HG03196 (cell line): ENCODE data around the gene NPC2.

Experiments
- ATAC-seq: cut with Tn5 transposase; IDR thresholded peaks from one replicate; pipeline ENCODE4 v1.9.1; 2021; ENCODE audit not compliant: unreplicated experiment

NPC2 gene

DNA sequence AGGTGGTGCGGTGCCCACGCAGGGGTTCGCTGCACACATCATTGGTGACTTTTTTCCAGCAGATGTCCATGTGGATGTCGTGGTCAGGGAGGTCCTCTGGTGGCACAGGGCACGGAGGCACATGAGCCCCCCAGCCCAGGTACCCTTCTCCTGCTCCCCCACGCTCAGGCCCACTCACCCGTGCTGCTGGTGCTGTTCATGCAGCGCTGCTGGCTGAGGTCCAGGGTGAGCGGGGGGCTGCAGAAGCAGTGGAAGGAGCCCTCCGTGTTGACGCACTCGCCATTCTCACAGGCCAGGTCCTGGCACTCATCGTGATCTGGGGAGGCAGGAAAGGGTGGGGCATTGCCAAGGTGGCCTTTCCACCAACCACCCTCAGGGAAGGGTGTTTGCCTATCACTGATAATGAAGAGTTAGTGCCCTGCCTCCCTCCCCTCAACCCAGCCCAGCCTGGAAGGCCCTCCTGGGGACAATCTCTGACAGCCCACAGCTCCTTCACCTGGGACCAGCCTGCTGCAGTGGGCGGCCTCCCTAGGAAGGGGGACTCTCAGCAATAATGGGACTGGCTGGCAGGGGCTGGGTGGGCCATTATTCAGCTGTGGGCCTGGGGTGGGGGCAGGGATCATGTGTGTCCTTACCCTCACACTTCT, 10.3 kb upstream of the NPC2 start:
- no peak for ATAC-seq

GRCh38 chr14:74502236-74503019, 9.3 kb upstream of the NPC2 start:
- ATAC-seq, result no peak

DNA sequence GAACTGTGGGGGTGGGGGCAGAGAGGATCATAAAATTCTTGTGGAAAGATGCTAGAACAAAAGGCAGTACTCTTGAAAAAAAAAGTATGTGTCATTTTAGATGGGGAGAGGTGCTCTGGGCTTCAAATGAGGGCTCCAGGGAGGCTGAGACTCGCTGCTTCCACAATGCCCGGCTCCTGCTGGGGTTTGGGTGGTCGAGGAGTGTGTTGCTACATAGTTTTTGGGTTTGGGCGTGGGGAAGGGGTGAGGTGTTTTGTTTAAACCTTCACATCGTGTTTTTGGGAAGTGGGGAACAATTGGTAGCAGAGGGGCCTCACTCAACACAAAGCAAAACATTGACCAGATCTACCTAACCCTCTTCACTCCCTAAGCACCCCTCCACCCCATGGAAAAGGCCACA, 8.6 kb upstream of the NPC2 start:
- no peak for ATAC-seq

DNA sequence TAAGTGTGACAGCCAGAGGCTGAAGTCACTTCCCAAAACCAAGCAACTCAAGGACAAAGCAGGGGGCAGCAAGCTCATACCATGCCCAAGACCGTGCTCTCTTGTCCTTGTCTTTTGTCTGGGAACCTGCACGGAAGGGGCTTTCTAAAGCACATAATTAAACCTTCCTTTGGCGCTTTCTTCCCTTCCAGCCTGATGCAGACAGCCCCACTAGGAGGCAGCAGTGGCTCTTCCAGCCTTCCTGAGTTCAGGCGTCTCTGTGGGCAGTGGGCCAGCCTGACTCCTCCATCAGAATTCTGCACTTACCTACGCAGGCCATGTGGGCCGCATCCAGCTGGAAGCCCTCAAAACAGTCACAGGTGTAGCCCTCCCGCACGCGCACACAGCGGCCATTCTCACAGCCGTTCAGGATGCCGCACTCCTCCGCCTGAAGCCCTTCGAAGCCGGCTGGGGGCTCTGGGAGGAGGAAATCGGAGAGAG, 8.1 kb upstream of the NPC2 start:
- no peak for ATAC-seq

GRCh38 chr14:74500417-74501134, 7.5 kb upstream of the NPC2 start:
- ATAC-seq, result no peak

DNA sequence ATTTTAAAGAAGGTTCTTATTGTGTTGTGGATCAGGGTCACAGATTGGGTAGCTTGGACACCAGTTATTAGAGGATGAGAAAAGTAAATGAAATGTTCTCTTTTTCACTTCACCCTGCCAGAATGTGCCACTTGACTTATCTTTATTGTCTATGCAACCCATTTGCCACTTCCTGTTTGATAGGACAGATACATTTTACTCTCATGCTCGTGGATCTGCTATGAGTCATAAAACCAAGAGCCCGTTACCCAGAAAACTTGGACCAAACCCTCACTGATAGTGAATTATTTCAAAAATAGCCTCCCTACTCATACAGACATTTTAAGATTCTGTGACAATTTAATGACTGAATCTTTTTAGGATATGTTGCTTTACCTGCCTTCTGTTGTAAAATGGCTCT, 2.3 kb upstream of the NPC2 start:
- ATAC-seq, result no peak

- ATAC-seq, result peak; percentile 89
Observed at GRCh38 chr14:74493343-74494261, 497 bp upstream of the NPC2 start, which contains the start of gene ISCA2. ISCA2 (plus strand) TSS chr14:74493765; CDS start chr14:74493775, 10 bp downstream.

- ATAC-seq, result no peak
Observed at GRCh38 chr14:74491956-74492775, 939 bp downstream of the NPC2 start.

- no peak for ATAC-seq
Observed at GRCh38 chr14:74490486-74490885, 2.6 kb downstream of the NPC2 start.

- no peak for ATAC-seq
Observed at GRCh38 chr14:74488786-74489397, 4.2 kb downstream of the NPC2 start.

GRCh38 chr14:74486164-74486563, 6.9 kb downstream of the NPC2 start:
- ATAC-seq, result no peak

- no peak for ATAC-seq
Observed at GRCh38 chr14:74483321-74483720, 9.8 kb downstream of the NPC2 start.

DNA sequence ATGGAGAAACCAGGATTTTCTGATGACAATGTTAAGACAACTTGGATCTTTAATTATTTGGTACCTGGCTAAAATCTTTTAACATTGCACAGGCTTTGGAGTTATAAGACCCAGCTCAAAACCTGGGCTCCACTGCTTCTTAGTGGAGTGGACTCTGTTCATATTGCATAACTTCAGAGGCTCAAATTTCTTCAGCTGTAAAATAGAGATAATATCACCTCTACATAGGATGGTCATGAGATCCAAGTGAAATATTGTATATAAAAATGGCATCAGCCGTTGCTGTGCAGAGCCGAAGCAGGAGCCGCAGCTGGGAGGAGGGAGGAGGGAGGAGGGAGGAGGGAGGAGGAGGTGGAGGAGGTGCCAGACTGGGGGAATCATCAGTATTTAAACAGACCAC, 10.5 kb downstream of the NPC2 start:
- ATAC-seq, result no peak

DNA sequence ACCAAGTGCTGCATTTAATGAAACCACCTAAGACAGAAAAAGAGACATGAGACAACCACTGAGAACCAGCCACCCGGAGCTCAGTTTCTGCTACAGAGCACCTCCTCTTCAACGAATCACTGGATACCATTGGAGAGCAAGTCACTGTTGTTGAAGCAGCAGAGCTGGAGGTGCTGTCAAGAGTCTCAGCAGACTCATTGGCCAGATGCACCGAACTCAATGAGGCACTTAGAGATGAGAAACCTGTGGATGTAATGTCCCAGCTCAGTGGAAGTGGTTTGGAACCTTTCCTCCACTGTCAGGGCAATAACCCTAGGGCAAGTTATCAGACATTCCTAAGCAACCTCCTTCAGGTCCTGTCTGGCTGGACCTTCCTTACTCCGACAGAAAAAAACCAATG, 13.1 kb downstream of the NPC2 start:
- no peak for ATAC-seq

GRCh38 chr14:74478996-74479635, 14.0 kb downstream of the NPC2 start:
- no peak for ATAC-seq

- no peak for ATAC-seq
Observed at GRCh38 chr14:74476607-74477006, 16.5 kb downstream of the NPC2 start.

DNA sequence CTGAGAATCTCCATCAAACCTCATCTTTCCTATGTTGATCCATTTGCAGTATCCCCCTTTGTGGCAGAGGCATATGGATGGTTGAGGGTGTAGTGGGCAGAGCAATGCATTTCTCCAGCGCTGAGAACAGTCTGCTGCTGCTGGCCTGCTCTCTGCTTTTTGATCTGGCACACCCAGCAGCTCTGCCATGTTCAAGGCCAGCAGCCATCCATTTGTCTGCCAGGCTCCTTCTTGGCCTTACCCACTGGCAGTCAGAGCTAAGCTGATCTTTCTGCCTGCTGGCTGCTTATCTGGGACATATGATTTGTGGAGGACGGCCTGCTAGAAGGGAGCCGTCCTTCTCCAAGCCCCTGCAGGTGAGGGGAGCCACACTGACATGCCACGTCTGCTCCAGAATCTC, 17.0 kb downstream of the NPC2 start:
- ATAC-seq, result no peak

- ATAC-seq, result no peak
Observed at GRCh38 chr14:74475678-74476077, 17.4 kb downstream of the NPC2 start.

DNA sequence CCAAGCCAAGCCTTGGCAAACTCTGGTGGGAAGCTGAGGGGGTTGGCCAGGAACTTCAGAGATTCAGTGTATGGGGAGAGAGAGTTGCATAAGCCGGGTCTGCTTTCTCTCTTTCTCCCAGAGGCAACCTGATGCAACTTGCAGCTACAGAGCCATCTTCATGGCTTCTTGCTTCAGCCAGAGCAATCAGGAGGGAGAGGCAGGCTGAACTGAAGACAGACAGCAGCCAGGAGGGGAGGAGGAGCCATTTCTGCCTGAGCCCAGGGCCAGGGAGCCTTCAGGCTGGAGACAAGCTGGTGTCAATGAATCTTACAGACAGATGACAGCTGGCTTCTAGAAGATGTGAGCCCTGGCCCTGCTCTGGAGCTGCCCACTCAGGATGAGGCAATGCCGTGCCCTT, 18.7 kb downstream of the NPC2 start:
- no peak for ATAC-seq
